GM19025 (cell line): ENCODE data around the gene SLC30A1.
"Not testable (repeated sequence)": the region's sequence is repeated elsewhere in the genome, so short reads cannot be mapped to it uniquely, and the experiment has no call there.

Source experiments
- ATAC-seq: cut with Tn5 transposase; IDR thresholded peaks from one replicate; pipeline ENCODE4 v1.9.1; 2021; ENCODE audit warnings: mild to moderate bottlenecking, low read depth, moderate library complexity; ENCODE audit not compliant: unreplicated experiment

Gene SLC30A1

GRCh38 chr1:211578640-211579439 is at the start of gene SLC30A1:
SLC30A1 (minus strand) TSS chr1:211579161; CDS start chr1:211578612, 549 bp downstream.
- ATAC-seq = peak; percentile 82

GRCh38 chr1:211628417-211628816 is 49.5 kb upstream of the SLC30A1 start:
- no peak for ATAC-seq

- ATAC-seq = no peak
These were observed 48.3 kb upstream of the SLC30A1 start for GRCh38 chr1:211627259-211627658.

GRCh38 chr1:211625866-211626265 is 46.9 kb upstream of the SLC30A1 start:
- ATAC-seq = not testable (repeated sequence)

GRCh38 chr1:211625040-211625439 is 46.1 kb upstream of the SLC30A1 start:
- ATAC-seq = no peak

- no peak for ATAC-seq
These were observed 44.6 kb upstream of the SLC30A1 start for GRCh38 chr1:211623515-211623914.

GRCh38 chr1:211621447-211622198 is 42.7 kb upstream of the SLC30A1 start:
- ATAC-seq = no peak

GRCh38 chr1:211620097-211620496 is 41.1 kb upstream of the SLC30A1 start:
- ATAC-seq = no peak

- ATAC-seq = no peak
These were observed 40.4 kb upstream of the SLC30A1 start for GRCh38 chr1:211619033-211619996.

- ATAC-seq = no peak
These were observed 38.0 kb upstream of the SLC30A1 start for GRCh38 chr1:211616965-211617297.

GRCh38 chr1:211616231-211616964 is 37.4 kb upstream of the SLC30A1 start:
- no peak for ATAC-seq

- no peak for ATAC-seq
These were observed 35.7 kb upstream of the SLC30A1 start for GRCh38 chr1:211614615-211615014.

- no peak for ATAC-seq
These were observed 35.0 kb upstream of the SLC30A1 start for GRCh38 chr1:211613951-211614350.

- no peak for ATAC-seq
These were observed 34.4 kb upstream of the SLC30A1 start for GRCh38 chr1:211613108-211613947.

GRCh38 chr1:211612786-211613107 is 33.8 kb upstream of the SLC30A1 start:
- no peak for ATAC-seq

GRCh38 chr1:211611818-211612217 is 32.9 kb upstream of the SLC30A1 start:
- no peak for ATAC-seq

GRCh38 chr1:211610779-211611556 is 32.0 kb upstream of the SLC30A1 start:
- no peak for ATAC-seq
